DND-41 (cell line): ENCODE results near the gene HACL1.
"Not testable (repeated sequence)": the region's sequence is repeated elsewhere in the genome, so short reads cannot be mapped to it uniquely, and the experiment has no call there.

Experiments
- CTCF ChIP-seq: IDR thresholded peaks from 2 replicates; pipeline ENCODE4 v1.5.1; 2012; ENCODE audit warnings: borderline replicate concordance, low read length, moderate library complexity, mild to moderate bottlenecking; ENCODE audit not compliant: poor library complexity, severe bottlenecking; ENCODE audit errors: extremely low read depth
- EZH2 ChIP-seq: IDR thresholded peaks from 3 replicates; pipeline ENCODE4 v1.6.1; 2012; ENCODE audit warnings: borderline replicate concordance, low read depth, mild to moderate bottlenecking, moderate library complexity, low read length, inconsistent platforms; ENCODE audit not compliant: severe bottlenecking

- not testable (repeated sequence) for TF ChIP-seq EZH2, CTCF
Observed at GRCh38 chr3:15619659-15620464, 18.5 kb upstream of the HACL1 start.
